Inferior parietal cortex (tissue), 1 donor: ENCODE measurements around the gene TMEM151B.

Experiments
- DNase-seq: peaks from one replicate; pipeline ENCODE4 v3.0.0-alpha.2; 2016; ENCODE audit errors: extremely low spot score

TMEM151B gene

GRCh38 chr6:44264154-44265006 lies 5.9 kb upstream of the TMEM151B start:
- DNase-seq = no peak

GRCh38 chr6:44265007-44265721 lies 5.1 kb upstream of the TMEM151B start, which contains the start of gene NFKBIE:
Gene NFKBIE, minus strand, starts transcription at chr6:44265551. Its CDS starts 205 bp downstream, at chr6:44265346.
- DNase-seq = peak; percentile 69

GRCh38 chr6:44265722-44266233 lies 4.5 kb upstream of the TMEM151B start:
- DNase-seq = no peak

- DNase-seq = no peak
Observed at GRCh38 chr6:44266347-44266746, 3.9 kb upstream of the TMEM151B start.

- DNase-seq = no peak
Observed at GRCh38 chr6:44267252-44267651, 3.0 kb upstream of the TMEM151B start.

GRCh38 chr6:44268095-44268628 lies 2.1 kb upstream of the TMEM151B start:
- DNase-seq = peak; percentile 76

- no peak for DNase-seq
Observed at GRCh38 chr6:44269178-44269920, 901 bp upstream of the TMEM151B start.

- no peak for DNase-seq
Observed at GRCh38 chr6:44270526-44271405, 516 bp downstream of the TMEM151B start.

- no peak for DNase-seq
Observed at GRCh38 chr6:44271406-44271723, 1.1 kb downstream of the TMEM151B start.

- no peak for DNase-seq
Observed at GRCh38 chr6:44271914-44272313, 1.7 kb downstream of the TMEM151B start.

GRCh38 chr6:44272529-44272928 lies 2.3 kb downstream of the TMEM151B start:
- DNase-seq = no peak

GRCh38 chr6:44272999-44273566 lies 2.8 kb downstream of the TMEM151B start:
- DNase-seq = no peak

- no peak for DNase-seq
Observed at GRCh38 chr6:44273617-44274016, 3.4 kb downstream of the TMEM151B start.

GRCh38 chr6:44275271-44275748 lies 5.1 kb downstream of the TMEM151B start:
- no peak for DNase-seq

GRCh38 chr6:44275749-44276648 lies 5.7 kb downstream of the TMEM151B start:
- DNase-seq = no peak

- no peak for DNase-seq
Observed at GRCh38 chr6:44276667-44277640, 6.7 kb downstream of the TMEM151B start.

GRCh38 chr6:44277763-44278162 lies 7.5 kb downstream of the TMEM151B start:
- DNase-seq = no peak

- no peak for DNase-seq
Observed at GRCh38 chr6:44278315-44278714, 8.1 kb downstream of the TMEM151B start.
